Stimulated activated CD8-positive, alpha-beta memory T cell treated with anti-CD3 and anti-CD28 coated beads, Interleukin-12 subunit alpha, Interleukin-12 subunit beta, amount 100 ng/mL, for 4 hours (primary cell): ENCODE data around the gene EPHB4.
"Not testable (repeated sequence)": the region's sequence is repeated elsewhere in the genome, so short reads cannot be mapped to it uniquely, and the experiment has no call there.

Source experiments
- DNase-seq: peaks from one replicate; pipeline ENCODE4 v3.0.0-alpha.2; 2020; ENCODE audit warnings: low read depth

Gene EPHB4

GRCh38 chr7:100785878-100786277, 41.4 kb downstream of the EPHB4 start:
- DNase-seq = no peak

- DNase-seq = no peak
These were observed 43.5 kb downstream of the EPHB4 start for GRCh38 chr7:100783804-100784203.

- DNase-seq = no peak
These were observed 46.1 kb downstream of the EPHB4 start for GRCh38 chr7:100781255-100781654.

GRCh38 chr7:100779359-100779758, 48.0 kb downstream of the EPHB4 start:
- DNase-seq = no peak

GRCh38 chr7:100778061-100778621, 49.2 kb downstream of the EPHB4 start:
- DNase-seq = no peak

- no peak for DNase-seq
These were observed 53.8 kb downstream of the EPHB4 start for GRCh38 chr7:100773491-100773890.

- no peak for DNase-seq
These were observed 58.5 kb downstream of the EPHB4 start for GRCh38 chr7:100768784-100769183.

GRCh38 chr7:100765250-100765649, 62.1 kb downstream of the EPHB4 start:
- DNase-seq = no peak

GRCh38 chr7:100764841-100765240, 62.5 kb downstream of the EPHB4 start:
- DNase-seq = no peak

- DNase-seq = no peak
These were observed 63.7 kb downstream of the EPHB4 start for GRCh38 chr7:100763556-100764140.

- DNase-seq = not testable (repeated sequence)
These were observed 64.5 kb downstream of the EPHB4 start for GRCh38 chr7:100762841-100763240.

GRCh38 chr7:100759357-100760171, 67.8 kb downstream of the EPHB4 start:
- no peak for DNase-seq

- no peak for DNase-seq
These were observed 73.6 kb downstream of the EPHB4 start for GRCh38 chr7:100753750-100754149.

GRCh38 chr7:100752994-100753393, 74.3 kb downstream of the EPHB4 start:
- no peak for DNase-seq
